Measurements from ENCODE around the gene DPP10.

GRCh38 chr2:114949228-114949804, 506.9 kb downstream of the DPP10 start:
- TF ChIP-seq, protein P1, sequence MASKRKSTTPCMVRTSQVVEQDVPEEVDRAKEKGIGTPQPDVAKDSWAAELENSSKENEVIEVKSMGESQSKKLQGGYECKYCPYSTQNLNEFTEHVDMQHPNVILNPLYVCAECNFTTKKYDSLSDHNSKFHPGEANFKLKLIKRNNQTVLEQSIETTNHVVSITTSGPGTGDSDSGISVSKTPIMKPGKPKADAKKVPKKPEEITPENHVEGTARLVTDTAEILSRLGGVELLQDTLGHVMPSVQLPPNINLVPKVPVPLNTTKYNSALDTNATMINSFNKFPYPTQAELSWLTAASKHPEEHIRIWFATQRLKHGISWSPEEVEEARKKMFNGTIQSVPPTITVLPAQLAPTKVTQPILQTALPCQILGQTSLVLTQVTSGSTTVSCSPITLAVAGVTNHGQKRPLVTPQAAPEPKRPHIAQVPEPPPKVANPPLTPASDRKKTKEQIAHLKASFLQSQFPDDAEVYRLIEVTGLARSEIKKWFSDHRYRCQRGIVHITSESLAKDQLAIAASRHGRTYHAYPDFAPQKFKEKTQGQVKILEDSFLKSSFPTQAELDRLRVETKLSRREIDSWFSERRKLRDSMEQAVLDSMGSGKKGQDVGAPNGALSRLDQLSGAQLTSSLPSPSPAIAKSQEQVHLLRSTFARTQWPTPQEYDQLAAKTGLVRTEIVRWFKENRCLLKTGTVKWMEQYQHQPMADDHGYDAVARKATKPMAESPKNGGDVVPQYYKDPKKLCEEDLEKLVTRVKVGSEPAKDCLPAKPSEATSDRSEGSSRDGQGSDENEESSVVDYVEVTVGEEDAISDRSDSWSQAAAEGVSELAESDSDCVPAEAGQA (IDR thresholded peaks at IDR 0.05; ENCODE audit: low read depth), result no peak
- TF ChIP-seq, protein P1 (CRISPR knock-in tag; IDR thresholded peaks at IDR 0.05; ENCODE audit: borderline replicate concordance), result no peak
- TF ChIP-seq ZZZ3 (CRISPR knock-in tag; IDR thresholded peaks at IDR 0.05; ENCODE audit: borderline replicate concordance), result no peak
- TF ChIP-seq ZBTB1 (CRISPR knock-in tag; IDR thresholded peaks at IDR 0.05; ENCODE audit: borderline replicate concordance), result no peak
- TF ChIP-seq ZNF644 (CRISPR knock-in tag; IDR thresholded peaks at IDR 0.05; ENCODE audit: low read depth), result no peak
- TF ChIP-seq CBX5 (CRISPR knock-in tag; IDR thresholded peaks at IDR 0.05; ENCODE audit: borderline replicate concordance), result no peak
- no peak for TF ChIP-seq SIN3A (IDR thresholded peaks at IDR 0.05; ENCODE audit: borderline replicate concordance, low read depth, low read length)
- TF ChIP-seq ZNF256 (CRISPR knock-in tag; conservative IDR thresholded peaks at IDR 0.05), result no peak
- no peak for TF ChIP-seq EHMT2 (IDR thresholded peaks at IDR 0.05; ENCODE audit: borderline replicate concordance, low read depth, low read length)
- TF ChIP-seq CTCF (CRISPR knock-in tag; IDR thresholded peaks at IDR 0.05), result no peak

All from HepG2 (cell line).